IPS-18a (cell line): ENCODE measurements around the gene MRRF.

Experiments
- H3K27ac ChIP-seq: one replicate; pipeline ENCODE4 v1.5.1; 2013; ENCODE audit warnings: low read length
- H3K27me3 ChIP-seq: one replicate; pipeline ENCODE4 v1.6.1; 2013; ENCODE audit warnings: mild to moderate bottlenecking, low read length; ENCODE audit not compliant: control insufficient read depth, insufficient read depth
- H3K36me3 ChIP-seq: one replicate; pipeline ENCODE4 v1.6.1; 2013; ENCODE audit warnings: low read depth, low read length; ENCODE audit not compliant: control insufficient read depth
- H3K4me1 ChIP-seq: one replicate; pipeline ENCODE4 v1.6.1; 2013; ENCODE audit warnings: low read depth, low read length; ENCODE audit not compliant: control insufficient read depth
- H3K4me3 ChIP-seq: one replicate; pipeline ENCODE4 v1.5.1; 2013; ENCODE audit warnings: low read length
- H3K9ac ChIP-seq: one replicate; pipeline ENCODE4 v1.6.1; 2013; ENCODE audit warnings: mild to moderate bottlenecking, low read length, moderate library complexity
- H3K9me3 ChIP-seq: one replicate; pipeline ENCODE4 v1.6.1; 2013; ENCODE audit warnings: low read depth, low read length; ENCODE audit not compliant: control insufficient read depth

The MRRF gene

GRCh38 chr9:122232796-122233306, 31.8 kb upstream of the MRRF start:
- H3K4me1 ChIP-seq = no peaks in the 10 kb centered on the region
- no peak overlapping the region for H3K9ac ChIP-seq
- no peak overlapping the region for H3K4me3 ChIP-seq
- no peaks in the 10 kb centered on the region for H3K9me3 ChIP-seq
- H3K27me3 ChIP-seq = peaks cover 45% of the 10 kb centered on the region
- no peaks in the 10 kb centered on the region for H3K36me3 ChIP-seq
- H3K27ac ChIP-seq = no peak overlapping the region

DNA sequence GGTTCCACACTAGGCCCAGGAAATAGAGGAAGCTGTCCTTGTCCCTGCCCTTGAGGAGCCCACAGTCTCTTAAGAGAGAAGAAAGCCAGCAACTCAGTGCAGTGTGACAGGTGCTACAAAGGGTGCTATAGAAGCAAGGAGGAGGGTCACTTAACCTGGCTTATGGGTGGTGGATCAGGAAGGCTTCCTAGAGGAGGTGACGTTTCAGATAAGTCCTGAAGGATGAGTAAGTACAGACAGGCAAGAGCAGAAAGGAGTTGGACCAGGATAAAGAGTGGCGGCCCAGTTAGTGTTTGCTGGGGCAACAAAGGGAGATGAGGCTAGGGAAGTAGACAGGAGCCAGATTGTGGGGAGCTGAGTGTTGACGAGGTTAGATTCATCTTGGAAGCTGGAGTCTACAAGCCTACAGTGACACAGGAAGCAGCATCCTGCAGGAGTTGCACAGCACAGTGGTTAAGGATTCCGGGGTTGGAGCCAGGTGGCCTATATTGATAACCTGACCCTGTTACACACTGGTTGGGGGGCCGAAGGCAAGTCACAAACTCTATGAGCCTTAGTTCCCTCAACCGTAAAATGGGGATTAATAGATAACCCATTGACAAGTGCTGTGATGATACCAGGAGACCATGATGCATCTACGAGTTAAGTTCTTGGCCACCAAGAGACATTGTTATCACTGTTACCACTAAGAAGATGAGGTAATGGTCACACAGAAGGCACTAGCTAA, 30.5 kb upstream of the MRRF start:
- H3K4me3 ChIP-seq = no peak overlapping the region
- no peak overlapping the region for H3K27ac ChIP-seq

GRCh38 chr9:122236681-122237080, 28.0 kb upstream of the MRRF start:
- no peak overlapping the region for H3K27ac ChIP-seq
- peaks cover 7% of the 10 kb centered on the region for H3K27me3 ChIP-seq
- peaks cover 17% of the 10 kb centered on the region for H3K36me3 ChIP-seq
- H3K9me3 ChIP-seq = no peaks in the 10 kb centered on the region
- H3K9ac ChIP-seq = no peak overlapping the region
- no peak overlapping the region for H3K4me3 ChIP-seq
- H3K4me1 ChIP-seq = no peaks in the 10 kb centered on the region

More for the DNA sequence above, 30.5 kb upstream of the MRRF start:
- H3K4me1 ChIP-seq = no peaks in the 10 kb centered on the region
- no peaks in the 10 kb centered on the region for H3K36me3 ChIP-seq
- H3K27me3 ChIP-seq = peaks cover 32% of the 10 kb centered on the region
- no peak overlapping the region for H3K9ac ChIP-seq
- no peaks in the 10 kb centered on the region for H3K9me3 ChIP-seq

GRCh38 chr9:122239722-122240121, 25.0 kb upstream of the MRRF start:
- H3K27me3 ChIP-seq = no peaks in the 10 kb centered on the region
- H3K27ac ChIP-seq = no peak overlapping the region
- no peaks in the 10 kb centered on the region for H3K9me3 ChIP-seq
- peaks cover 36% of the 10 kb centered on the region for H3K36me3 ChIP-seq
- H3K4me3 ChIP-seq = no peak overlapping the region
- H3K4me1 ChIP-seq = no peaks in the 10 kb centered on the region
- no peak overlapping the region for H3K9ac ChIP-seq

DNA sequence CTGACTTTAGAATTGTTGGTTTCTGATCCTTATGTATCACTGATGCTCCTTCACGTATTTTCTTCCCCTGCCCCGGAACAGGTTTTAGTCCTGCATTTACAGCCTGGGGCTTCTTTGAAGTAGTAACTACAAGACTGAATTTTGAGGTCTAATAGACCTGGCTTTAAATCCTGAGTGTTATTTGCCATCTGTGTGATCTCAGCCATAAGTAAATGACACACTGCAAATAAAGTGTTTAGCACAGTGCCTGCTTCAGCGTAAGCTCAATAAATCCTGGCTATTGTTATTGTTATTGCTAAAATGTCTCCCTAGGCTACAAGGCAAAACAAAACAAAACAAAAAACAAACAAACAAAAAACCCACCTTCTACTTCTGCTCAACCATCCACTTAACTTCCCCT, 20.3 kb upstream of the MRRF start:
- H3K9me3 ChIP-seq = no peaks in the 10 kb centered on the region
- H3K27ac ChIP-seq = no peak overlapping the region
- H3K36me3 ChIP-seq = peaks cover 56% of the 10 kb centered on the region
- no peak overlapping the region for H3K4me3 ChIP-seq
- no peak overlapping the region for H3K9ac ChIP-seq
- no peaks in the 10 kb centered on the region for H3K4me1 ChIP-seq
- no peaks in the 10 kb centered on the region for H3K27me3 ChIP-seq

GRCh38 chr9:122246666-122247065, 18.0 kb upstream of the MRRF start:
- H3K9me3 ChIP-seq = no peaks in the 10 kb centered on the region
- H3K27me3 ChIP-seq = no peaks in the 10 kb centered on the region
- no peak overlapping the region for H3K27ac ChIP-seq
- peaks cover 51% of the 10 kb centered on the region for H3K36me3 ChIP-seq
- no peak overlapping the region for H3K9ac ChIP-seq
- H3K4me3 ChIP-seq = no peak overlapping the region
- H3K4me1 ChIP-seq = no peaks in the 10 kb centered on the region

DNA sequence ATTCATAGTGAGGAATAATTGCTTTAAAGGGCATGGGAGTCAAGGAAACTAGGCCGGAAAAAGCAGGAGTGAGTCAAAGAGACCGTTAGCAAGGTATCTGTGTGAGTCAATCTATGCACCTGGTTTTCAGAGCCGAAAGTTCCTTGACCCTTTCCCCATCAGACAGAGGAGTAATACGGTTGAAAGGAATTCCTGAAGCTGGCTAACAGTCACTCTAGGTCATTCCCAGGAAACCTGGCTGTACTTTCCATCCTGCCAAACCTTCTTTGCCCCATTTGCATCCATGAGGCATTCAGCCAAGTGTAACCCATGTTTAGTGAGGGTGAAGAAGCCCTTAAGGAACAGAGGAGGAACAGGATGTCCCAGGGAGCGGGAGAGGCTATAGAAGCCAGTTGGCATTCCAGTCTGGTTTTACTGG, 16.2 kb upstream of the MRRF start:
- H3K27me3 ChIP-seq = no peaks in the 10 kb centered on the region
- H3K4me1 ChIP-seq = peaks cover 11% of the 10 kb centered on the region
- H3K9ac ChIP-seq = no peak overlapping the region
- peaks cover 46% of the 10 kb centered on the region for H3K36me3 ChIP-seq
- no peaks in the 10 kb centered on the region for H3K9me3 ChIP-seq
- H3K4me3 ChIP-seq = no peak overlapping the region
- H3K27ac ChIP-seq = no peak overlapping the region

DNA sequence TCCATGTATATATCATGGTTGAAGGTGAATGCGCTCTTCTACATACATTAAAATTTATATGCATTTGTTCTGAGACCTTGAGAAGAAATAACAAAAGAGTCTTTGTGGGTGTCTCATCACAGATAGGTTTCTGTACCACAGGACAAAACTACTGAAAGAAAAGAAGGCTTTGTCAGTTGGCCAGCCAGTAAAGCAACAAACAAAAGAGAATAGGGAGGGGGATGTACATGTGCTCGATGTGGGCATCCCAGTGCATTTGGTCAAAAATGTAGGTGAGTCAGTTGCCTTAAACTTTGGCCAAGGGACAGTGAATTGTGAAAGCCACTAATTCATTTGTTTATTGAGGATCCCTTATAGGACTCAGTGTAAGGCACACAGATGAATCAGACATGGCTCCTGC, 13.3 kb upstream of the MRRF start:
- Histone ChIP-seq H3K27me3 (no peaks in the 10 kb centered on the region), H3K4me3 (no peak overlapping the region), H3K9me3 (no peaks in the 10 kb centered on the region), H3K9ac (no peak overlapping the region), H3K27ac (no peak overlapping the region), H3K36me3 (peaks cover 26% of the 10 kb centered on the region), H3K4me1 (peaks cover 11% of the 10 kb centered on the region)

GRCh38 chr9:122252796-122253195, 11.9 kb upstream of the MRRF start:
- Histone ChIP-seq H3K4me1 (peaks cover 11% of the 10 kb centered on the region), H3K4me3 (no peak overlapping the region), H3K27ac (no peak overlapping the region), H3K27me3 (no peaks in the 10 kb centered on the region), H3K9me3 (no peaks in the 10 kb centered on the region), H3K36me3 (peaks cover 16% of the 10 kb centered on the region), H3K9ac (no peak overlapping the region)

- H3K27ac ChIP-seq = no peak overlapping the region
- H3K4me3 ChIP-seq = no peak overlapping the region
- H3K27me3 ChIP-seq = no peaks in the 10 kb centered on the region
- H3K9ac ChIP-seq = no peak overlapping the region
- no peaks in the 10 kb centered on the region for H3K9me3 ChIP-seq
- H3K4me1 ChIP-seq = peaks cover 11% of the 10 kb centered on the region
- peaks cover 21% of the 10 kb centered on the region for H3K36me3 ChIP-seq
Observed at GRCh38 chr9:122254761-122255160, 9.9 kb upstream of the MRRF start.

- Histone ChIP-seq H3K9ac (no peak overlapping the region), H3K4me3 (no peak overlapping the region), H3K27me3 (no peaks in the 10 kb centered on the region), H3K36me3 (peaks cover 20% of the 10 kb centered on the region), H3K9me3 (no peaks in the 10 kb centered on the region), H3K27ac (no peak overlapping the region), H3K4me1 (peaks cover 11% of the 10 kb centered on the region)
Observed at GRCh38 chr9:122256206-122256605, 8.5 kb upstream of the MRRF start.

GRCh38 chr9:122258886-122259415, 5.7 kb upstream of the MRRF start:
- H3K4me1 ChIP-seq = peaks cover 4% of the 10 kb centered on the region
- H3K36me3 ChIP-seq = peaks cover 14% of the 10 kb centered on the region

More at GRCh38 chr9:122258886-122259415, 5.7 kb upstream of the MRRF start:
- Histone ChIP-seq H3K9ac (no peak overlapping the region), H3K4me3 (no peak overlapping the region), H3K9me3 (no peaks in the 10 kb centered on the region), H3K27ac (no peak overlapping the region), H3K27me3 (no peaks in the 10 kb centered on the region)
